H1 (cell line): ENCODE measurements around the gene SLC25A39. TPM values are rescaled to one million over a fixed set of nuclear protein-coding genes. Genes with fewer than 3 reads are reported as not detected.

Experiments
- CTCF ChIA-PET: fragments of 300-600 bp; sonication (Branson Sonifier 250); formaldehyde crosslinking; loops from one replicate; lab custom pipeline; 2021; ENCODE audit not compliant: partially characterized antibody; lab: Charles Lee
- POLR2A ChIA-PET: fragments of 300-600 bp; sonication (Branson Sonifier 250); formaldehyde crosslinking; loops from one replicate; lab custom pipeline; 2021; ENCODE audit warnings: inconsistent platforms; ENCODE audit not compliant: partially characterized antibody; lab: Charles Lee
- DNase-seq, 2 experiments: peaks; one replicate each; pipeline versions ENCODE4 v3.0.0 to v3.0.0-alpha.2; 2010 to 2022; ENCODE audit warnings: low spot score in 2 of 2, low read depth in 1 of 2, mixed read lengths in 1 of 2
- FAIRE-seq: peaks from 2 replicates; lab custom pipeline; 2011; peaks lifted over from hg19 to GRCh38; lab: Jason Lieb, UNC
- H2AFZ ChIP-seq: 2 replicates; pipeline ENCODE4 v1.8.1; 2012; ENCODE audit warnings: low read length, inconsistent platforms
- H2AK5ac ChIP-seq: 2 replicates; pipeline ENCODE4 v1.6.1; 2013; ENCODE audit warnings: low read depth, low read length
- H2BK120ac ChIP-seq: replicated peaks from 2 replicates; pipeline ENCODE3; 2013; ENCODE audit warnings: low read depth, low read length, inconsistent platforms
- H2BK12ac ChIP-seq: 2 replicates; pipeline ENCODE4 v1.6.1; 2013; ENCODE audit warnings: low read depth, low read length
- H2BK15ac ChIP-seq: 2 replicates; pipeline ENCODE4 v1.6.1; 2013; ENCODE audit warnings: low read length
- H2BK20ac ChIP-seq: 2 replicates; pipeline ENCODE4 v1.6.1; 2013; ENCODE audit warnings: low read length
- H2BK5ac ChIP-seq: 2 replicates; pipeline ENCODE4 v1.6.1; 2013; ENCODE audit warnings: low read depth, low read length
- H3K14ac ChIP-seq: 2 replicates; pipeline ENCODE4 v1.6.1; 2013; ENCODE audit warnings: inconsistent platforms; ENCODE audit not compliant: insufficient read length
- H3K18ac ChIP-seq: 2 replicates; pipeline ENCODE4 v1.6.1; 2013; ENCODE audit warnings: low read length; ENCODE audit errors: extremely low read depth
- H3K23ac ChIP-seq: 2 replicates; pipeline ENCODE4 v1.6.1; 2013; ENCODE audit warnings: inconsistent platforms; ENCODE audit not compliant: insufficient read length
- H3K23me2 ChIP-seq: 2 replicates; pipeline ENCODE4 v1.6.1; 2013; ENCODE audit warnings: low read depth, low read length
- H3K27ac ChIP-seq: 2 replicates; pipeline ENCODE4 v1.6.1; 2011; ENCODE audit warnings: low read depth, low read length, inconsistent platforms
- H3K27me3 ChIP-seq, 4 experiments: replicated peaks in 1 of 4; 1 replicate in 1 of 4; 2 replicates in 3 of 4; pipeline versions ENCODE4 v1.6.1 to v1.8.1; 2011 to 2013; ENCODE audit warnings: low read length in 3 of 4, mild to moderate bottlenecking in 3 of 4, inconsistent platforms in 2 of 4, mixed read lengths in 2 of 4, moderate library complexity in 1 of 4; ENCODE audit not compliant: control insufficient read depth in 3 of 4, insufficient read depth in 3 of 4; ENCODE audit errors: extremely low read depth in 1 of 4
- H3K36me3 ChIP-seq, 4 experiments: 2 replicates each; pipeline versions ENCODE4 v1.6.1 to v1.8.1; 2011 to 2013; ENCODE audit warnings: mild to moderate bottlenecking in 4 of 4, low read length in 3 of 4, moderate library complexity in 2 of 4, control low read depth in 1 of 4, inconsistent platforms in 1 of 4; ENCODE audit not compliant: insufficient read depth in 4 of 4, control insufficient read depth in 2 of 4
- H3K4ac ChIP-seq: replicated peaks from 2 replicates; pipeline ENCODE3; 2013; ENCODE audit warnings: low read length, low read depth, mixed read lengths, inconsistent platforms; ENCODE audit not compliant: insufficient read length
- H3K4me1 ChIP-seq, 4 experiments: replicated peaks in 1 of 4; 1 replicate in 1 of 4; 2 replicates in 3 of 4; pipeline versions ENCODE4 v1.6.1 to v1.8.1; 2011 to 2013; ENCODE audit warnings: low read length in 3 of 4, inconsistent platforms in 2 of 4, mixed read lengths in 1 of 4; ENCODE audit not compliant: insufficient read depth in 4 of 4, control insufficient read depth in 3 of 4
- H3K4me2 ChIP-seq, 2 experiments: 2 replicates each; pipeline versions ENCODE4 v1.6.1 to v1.8.1; 2011 to 2013; ENCODE audit warnings: low read depth in 2 of 2, low read length in 2 of 2, control low read depth in 1 of 2, inconsistent platforms in 1 of 2, mild to moderate bottlenecking in 1 of 2; ENCODE audit not compliant: insufficient read depth in 1 of 2
- H3K4me3 ChIP-seq, 4 experiments: fragments of 200-600, 300-600 bp in 1 of 4; sonication (generic), shearing (Covaris generic), sonication (Bioruptor Twin) in 1 of 4; 2 replicates each; pipeline versions ENCODE4 v1.5.1 to v1.8.1; 2011 to 2016; ENCODE audit warnings: low read length in 4 of 4, low read depth in 3 of 4, control low read depth in 2 of 4, inconsistent platforms in 2 of 4, mild to moderate bottlenecking in 2 of 4, mixed read lengths in 1 of 4, moderate library complexity in 1 of 4; ENCODE audit not compliant: insufficient read depth in 2 of 4; ENCODE audit errors: extremely low read depth in 1 of 4
- H3K56ac ChIP-seq: replicated peaks from 2 replicates; pipeline ENCODE3; 2013; ENCODE audit warnings: low read depth, mild to moderate bottlenecking, mixed read lengths, low read length, inconsistent platforms; ENCODE audit not compliant: insufficient read length
- H3K79me1 ChIP-seq: 2 replicates; pipeline ENCODE4 v1.6.1; 2013; ENCODE audit warnings: low read depth, low read length, control low read depth
- H3K79me2 ChIP-seq, 2 experiments: 2 replicates each; pipeline versions ENCODE4 v1.6.1 to v1.8.1; 2012 to 2013; ENCODE audit warnings: low read length in 2 of 2, mild to moderate bottlenecking in 2 of 2, inconsistent platforms in 1 of 2; ENCODE audit not compliant: insufficient read depth in 2 of 2, control insufficient read depth in 1 of 2
- H3K9ac ChIP-seq, 4 experiments: replicated peaks in 1 of 4; 1 replicate in 1 of 4; 2 replicates in 3 of 4; pipeline versions ENCODE4 v1.6.1 to v1.8.1; 2011 to 2013; ENCODE audit warnings: low read depth in 3 of 4, low read length in 3 of 4, control low read depth in 2 of 4, mild to moderate bottlenecking in 2 of 4, moderate library complexity in 2 of 4, inconsistent platforms in 1 of 4; ENCODE audit errors: extremely low read depth in 1 of 4
- H3K9me3 ChIP-seq, 2 experiments: 2 replicates each; pipeline versions ENCODE4 v1.6.1 to v1.8.1; 2012 to 2013; ENCODE audit warnings: mild to moderate bottlenecking in 2 of 2, moderate library complexity in 2 of 2, control low read depth in 1 of 2, inconsistent platforms in 1 of 2, low read depth in 1 of 2, low read length in 1 of 2, mixed read lengths in 1 of 2; ENCODE audit not compliant: insufficient read depth in 2 of 2
- H4K20me1 ChIP-seq, 2 experiments: replicated peaks in 1 of 2; 2 replicates each; pipeline versions ENCODE3 to v1.8.1; 2011 to 2013; ENCODE audit warnings: inconsistent platforms in 2 of 2, low read length in 2 of 2, mild to moderate bottlenecking in 1 of 2; ENCODE audit not compliant: insufficient read depth in 2 of 2, control insufficient read depth in 1 of 2
- H4K5ac ChIP-seq: 2 replicates; pipeline ENCODE4 v1.6.1; 2013; ENCODE audit warnings: low read length, low read depth, mixed read lengths, inconsistent platforms; ENCODE audit not compliant: insufficient read length
- H4K8ac ChIP-seq: 2 replicates; pipeline ENCODE4 v1.8.0; 2013; ENCODE audit warnings: mild to moderate bottlenecking, moderate library complexity, low read length, inconsistent platforms; ENCODE audit not compliant: insufficient read depth; ENCODE audit errors: extremely low read depth
- H4K91ac ChIP-seq: replicated peaks from 2 replicates; pipeline ENCODE3; 2013; ENCODE audit warnings: low read length, mixed read lengths, inconsistent platforms; ENCODE audit not compliant: insufficient read length
- EGR1 ChIP-seq: IDR thresholded peaks from 2 replicates; pipeline ENCODE4 v1.6.1; 2011; ENCODE audit warnings: low read depth, low read length, borderline replicate concordance
- GTF2F1 ChIP-seq: IDR thresholded peaks from 2 replicates; pipeline ENCODE4 v1.6.1; 2012; ENCODE audit warnings: low read depth, low read length, improper control_type of control experiment, borderline replicate concordance
- HDAC6 ChIP-seq: IDR thresholded peaks from one replicate; pipeline ENCODE4 v1.7.1; 2012; ENCODE audit warnings: low read depth, mild to moderate bottlenecking, inconsistent platforms, low read length, moderate library complexity
- JUN ChIP-seq: IDR thresholded peaks from 2 replicates; pipeline ENCODE4 v1.6.1; 2011; ENCODE audit warnings: low read depth, mild to moderate bottlenecking, improper control_type of control experiment, low read length
- POU5F1 ChIP-seq: IDR thresholded peaks from 2 replicates; pipeline ENCODE4 v1.6.1; 2011; ENCODE audit warnings: low read depth, mild to moderate bottlenecking, low read length, moderate library complexity
- RFX5 ChIP-seq: IDR thresholded peaks from 2 replicates; pipeline ENCODE4 v1.6.1; 2011; ENCODE audit warnings: low read depth, low read length, improper control_type of control experiment, borderline replicate concordance
- SAP30 ChIP-seq: fragments of 300-600 bp; sonication (generic); IDR thresholded peaks from 2 replicates; pipeline ENCODE4 v1.7.1; 2012; ENCODE audit warnings: low read length, moderate library complexity, mild to moderate bottlenecking, inconsistent platforms; ENCODE audit not compliant: insufficient read depth, insufficient replicate concordance
- SRF ChIP-seq: IDR thresholded peaks from 2 replicates; pipeline ENCODE4 v1.6.1; 2011; ENCODE audit warnings: mild to moderate bottlenecking, low read depth, low read length, moderate library complexity
- TBP ChIP-seq: IDR thresholded peaks from 2 replicates; pipeline ENCODE4 v1.6.1; 2011; ENCODE audit warnings: low read depth, low read length, improper control_type of control experiment
- ZNF274 ChIP-seq: IDR thresholded peaks from 2 replicates; pipeline ENCODE4 v1.7.0; 2012; ENCODE audit warnings: low read length, borderline replicate concordance; ENCODE audit errors: extremely low read depth
- WGBS, 2 experiments: shearing (Covaris generic) in 1 of 2; methylation state at CpG; one replicate each; pipeline versions ENCODE4 v1.1.6 to v1.1.7; 2013 to 2015; ENCODE audit warnings: low lambda C conversion rate in 2 of 2, mixed read lengths in 2 of 2, inconsistent platforms in 1 of 2, low coverage in 1 of 2, missing lambda C conversion rate in 1 of 2; ENCODE audit not compliant: insufficient replicate concordance in 2 of 2, insufficient coverage in 1 of 2, insufficient read length in 1 of 2; ENCODE audit errors: extremely low coverage in 1 of 2, missing lambda C conversion rate in 1 of 2; 5-methylcytosine and 5-hydroxymethylcytosine counted together
- polyA plus RNA-seq, 7 experiments: library from polyadenylated mRNA; depleted of rRNA in 3 of 7; stranded (reverse) in 5 of 7; unstranded in 2 of 7; fragments of >200 nt in 5 of 7; fragments of 200-250 nt in 2 of 7; gene quantifications; 1 replicate in 5 of 7; 2 replicates in 1 of 7; 4 replicates in 1 of 7; pipeline versions ENCODE4 v1.2.1 to v1.2.3, GENCODE V29; 2011 to 2013; ENCODE audit warnings: missing spikeins in 2 of 7, mixed read lengths in 2 of 7
- total RNA-seq: library from RNA; stranded (reverse); fragmentation: NEBNext Ultra II Directional; extraction: Animal tissue kit (Norgen Biotek cat#: 25700); gene quantifications from 2 replicates; pipeline ENCODE4 v1.2.1, GENCODE V29; 2021

SLC25A39 gene
- total and polyA plus RNA-seq, 2 of the 8 experiments (the other 6 are each of a cell fraction or from before 2014, with no cell fraction given), result 200 to 291 TPM

DNA sequence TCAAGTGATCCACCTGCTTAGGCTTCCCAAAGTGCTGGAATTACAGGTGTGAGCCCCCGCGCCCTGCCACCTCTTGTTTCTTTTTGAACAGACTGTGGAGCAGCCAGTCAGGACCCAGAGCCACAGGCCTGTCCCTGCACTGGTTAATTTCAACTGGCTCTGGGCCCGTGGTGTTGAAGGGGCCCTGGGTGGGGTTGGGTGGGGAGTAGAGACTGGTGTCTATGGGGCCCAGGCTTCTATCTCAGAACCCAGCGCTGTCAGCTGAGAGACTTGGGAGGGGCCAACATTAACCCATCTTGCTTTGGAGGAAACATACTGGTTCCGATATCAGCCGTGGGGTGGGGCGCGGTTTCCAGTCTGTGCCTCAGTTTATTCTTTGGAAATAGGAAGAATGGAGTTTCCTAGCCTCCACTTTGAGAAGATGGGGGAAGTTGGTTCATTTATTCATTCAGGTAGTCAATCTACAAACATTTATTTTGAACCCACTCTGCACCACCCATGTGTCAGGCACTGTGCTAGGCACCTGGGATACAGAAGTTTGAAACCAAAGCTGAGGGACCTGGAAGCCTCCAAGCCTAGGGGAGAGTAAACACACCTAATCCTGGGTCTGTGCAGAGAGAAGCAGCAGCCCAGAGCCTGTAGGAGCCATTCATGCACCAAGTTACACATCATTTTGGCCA, 41.1 kb downstream of the SLC25A39 start:
- Histone ChIP-seq H2BK15ac (no peak overlapping the region), H4K5ac (no peak overlapping the region), H3K23me2 (no peaks in the 10 kb centered on the region), H3K18ac (no peak overlapping the region), H2BK5ac (no peak overlapping the region), H3K14ac (no peak overlapping the region), H2AK5ac (no peak overlapping the region), H3K36me3 (no peaks in the 10 kb centered on the region), H3K9me3 (no peaks in the 10 kb centered on the region), H4K20me1 (no peaks in the 10 kb centered on the region), H3K56ac (no peak overlapping the region), H2BK120ac (no peak overlapping the region), H3K27ac (no peak overlapping the region), H3K9ac (no peak overlapping the region), H3K4me1 (peaks cover 0 to 12% (median 7%) of the 10 kb centered on the region in 4 experiments; a peak in 6 of 7 replicates), H3K4me3 (no peak overlapping the region), H3K27me3 (0 out of 7 replicates have a peak, but pooled peaks cover 0 to 2% (median 0%) of the 10 kb centered on the region in 4 experiments), H3K4me2 (no peak overlapping the region), H3K79me2 (no peaks in the 10 kb centered on the region), H3K79me1 (no peaks in the 10 kb centered on the region), H4K8ac (no peak overlapping the region), H2BK12ac (no peak overlapping the region), H2AFZ (no peak overlapping the region), H4K91ac (no peak overlapping the region), H2BK20ac (no peak overlapping the region), H3K23ac (no peak overlapping the region), H3K4ac (no peak overlapping the region)
- FAIRE-seq, result no peak
- TF ChIP-seq SRF, result no peak
- TF ChIP-seq POU5F1, result no peak
- TF ChIP-seq RFX5, result no peak
- no peak for TF ChIP-seq SAP30
- no peak for TF ChIP-seq JUN
- no peak for TF ChIP-seq HDAC6
- no peak for TF ChIP-seq ZNF274
- TF ChIP-seq TBP, result no peak
- TF ChIP-seq GTF2F1, result no peak
- no peak for TF ChIP-seq EGR1
- POLR2A ChIA-PET, result interaction anchor here (1.6 kb wide), 1 partner anchor 10 kb away, joined by 5 read pairs; no protein-coding TSS in a partner anchor
- DNase-seq, result no peak
- 90% methylated on average over 8 of the region's 8 CpGs; no CpG with 5 or more reads in 1 of the 2 experiments for WGBS, 2 experiments
- CTCF ChIA-PET, result interaction anchor here (0.5 to 1.3 kb wide), 4 partner anchors 47 to 73 kb away, joined by 3 to 5 read pairs (median 3); no protein-coding TSS in a partner anchor
